NCI-H345 treated with DMSO at 0.1 percent for 48 hours (cell line): ENCODE measurements around the gene GARNL3.
A peak's percentile ranks its signal among the peaks of the same experiment; 100 is the strongest.

ENCODE experiments used
- DNase-seq: peaks from one replicate; lab custom pipeline; 2025; ENCODE audit not compliant: unreplicated experiment; lab: John Stamatoyannopoulos, UW

Gene GARNL3

GRCh38 chr9:127264462-127265219, at the start of gene GARNL3:
GARNL3 (plus strand) TSS chr9:127264774; CDS start chr9:127264878, 104 bp downstream.
- no peak for DNase-seq

DNA sequence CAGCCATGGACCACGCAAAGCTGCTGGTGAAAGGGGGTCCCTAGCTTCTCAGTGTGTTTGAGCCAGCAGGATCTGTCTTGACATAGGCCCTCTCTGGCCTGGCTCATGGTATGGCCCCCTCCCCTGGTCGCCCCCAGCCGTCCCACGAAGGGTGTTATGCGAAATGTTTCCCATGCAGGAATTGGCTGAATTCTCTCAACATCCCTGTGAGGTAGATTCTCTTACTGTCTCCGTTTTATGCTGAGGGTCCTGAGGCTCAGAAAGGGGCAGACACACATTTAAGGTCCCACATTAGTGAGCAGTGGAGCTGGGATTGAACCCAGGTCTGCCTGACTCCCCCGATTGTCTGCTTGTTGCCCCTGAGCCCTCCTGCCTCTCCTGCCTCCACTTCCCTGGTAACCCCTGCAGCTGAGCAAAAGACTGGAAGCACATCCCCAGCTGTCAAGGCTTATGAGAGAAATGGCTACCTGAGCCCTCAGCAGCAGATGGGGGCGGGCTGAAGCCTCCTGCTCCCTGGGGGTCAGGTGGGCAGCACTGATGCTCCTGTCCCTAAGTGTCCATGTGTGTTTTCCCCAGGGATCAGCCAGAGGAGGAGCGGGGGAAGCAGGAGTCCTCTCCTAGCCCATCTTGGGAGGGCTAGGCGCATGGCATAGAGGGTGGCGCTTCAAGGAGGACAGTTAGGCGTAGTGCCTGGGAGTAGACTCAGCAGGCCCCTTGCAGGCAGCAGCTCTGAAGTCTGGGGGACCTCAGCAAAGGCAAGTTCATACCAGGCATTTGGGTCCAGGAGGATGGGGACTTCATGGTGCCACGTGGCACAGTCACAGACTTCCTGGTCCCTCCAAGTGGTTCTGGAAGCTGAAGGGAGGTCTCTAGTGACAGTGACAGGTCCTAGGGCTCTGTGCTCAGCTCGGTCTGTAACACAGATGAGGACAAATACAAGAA, 49.0 kb upstream of the GARNL3 start:
- DNase-seq = no peak

- no peak for DNase-seq
Measured at GRCh38 chr9:127216210-127216887, 48.2 kb upstream of the GARNL3 start.

DNA sequence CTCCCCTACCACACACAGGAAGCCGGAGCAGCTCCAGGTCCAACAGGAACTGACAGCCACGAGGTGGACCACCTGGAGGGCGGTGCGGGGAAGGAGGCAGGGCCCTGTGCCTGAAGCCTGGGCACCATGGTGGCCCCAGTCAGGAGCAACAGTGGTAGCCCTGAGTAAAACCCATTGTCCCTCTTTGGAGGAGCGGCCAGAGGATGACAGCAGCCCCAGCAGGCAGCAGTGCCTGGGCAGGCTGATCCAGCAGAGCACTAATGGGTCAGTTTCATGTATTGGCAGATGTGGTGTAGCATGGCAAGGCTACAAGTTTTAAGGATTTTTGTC, 47.7 kb upstream of the GARNL3 start:
- DNase-seq = no peak

GRCh38 chr9:127218818-127219217, 45.8 kb upstream of the GARNL3 start:
- no peak for DNase-seq

GRCh38 chr9:127219520-127219919, 45.1 kb upstream of the GARNL3 start:
- no peak for DNase-seq

DNA sequence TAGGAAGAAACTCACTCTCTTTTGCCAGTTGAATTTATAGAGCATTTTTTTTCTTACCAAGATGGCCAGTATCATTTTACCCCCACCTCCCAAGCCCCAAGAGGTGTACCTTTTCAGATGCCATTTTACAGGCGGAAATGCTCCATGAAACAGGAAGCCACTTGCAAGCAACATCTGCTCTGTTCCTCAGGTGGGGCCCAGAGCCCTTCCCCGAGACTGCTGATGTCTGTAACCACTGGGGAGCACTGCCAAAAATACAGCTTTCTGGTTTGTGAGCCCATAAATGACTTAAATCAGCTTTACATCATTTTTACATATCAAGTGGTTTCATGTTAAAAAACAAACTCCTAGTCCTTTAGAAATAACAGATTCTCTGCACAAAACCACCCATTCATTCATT, 42.9 kb upstream of the GARNL3 start:
- no peak for DNase-seq

- no peak for DNase-seq
Measured at GRCh38 chr9:127222388-127223095, 42.0 kb upstream of the GARNL3 start.

DNA sequence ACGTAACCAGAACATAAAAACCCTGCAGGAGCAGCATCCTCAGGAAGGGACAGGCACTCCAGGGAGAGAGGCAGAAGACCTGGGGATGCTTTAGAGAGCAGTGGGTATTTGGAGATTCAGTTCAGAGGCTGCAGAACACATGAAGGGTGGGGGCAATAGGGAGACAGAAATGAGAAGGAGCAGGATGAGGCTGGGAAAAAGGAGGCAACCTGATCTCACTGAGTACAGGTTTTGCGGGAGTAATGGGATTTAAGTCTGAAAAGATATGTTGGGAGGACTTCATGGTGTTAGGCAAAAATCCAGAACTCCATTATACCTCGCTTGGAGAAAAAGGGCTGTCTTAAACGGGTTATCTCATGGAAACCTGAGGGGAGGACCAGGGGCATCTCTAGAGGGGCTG, 41.3 kb upstream of the GARNL3 start:
- no peak for DNase-seq

DNA sequence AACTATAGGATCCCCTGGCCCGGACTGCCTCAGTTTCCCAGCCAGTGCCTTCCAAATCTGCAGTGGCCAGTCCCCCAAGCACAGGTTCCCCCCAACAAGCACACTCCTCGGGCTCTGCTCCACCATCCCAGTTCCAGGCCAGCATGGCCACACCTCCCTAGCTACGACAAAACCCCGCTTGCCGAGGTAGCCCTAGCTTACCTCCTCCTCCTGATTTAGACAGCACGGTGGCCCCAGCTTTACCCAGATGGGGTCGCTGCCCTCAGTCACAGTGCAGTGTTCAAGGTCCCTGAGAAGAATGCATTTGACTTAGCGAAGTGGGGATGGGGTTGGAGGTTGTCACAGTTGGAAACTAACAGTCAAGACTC, 40.8 kb upstream of the GARNL3 start:
- no peak for DNase-seq

GRCh38 chr9:127224178-127224882, 40.2 kb upstream of the GARNL3 start:
- peak; percentile 82 for DNase-seq

DNA sequence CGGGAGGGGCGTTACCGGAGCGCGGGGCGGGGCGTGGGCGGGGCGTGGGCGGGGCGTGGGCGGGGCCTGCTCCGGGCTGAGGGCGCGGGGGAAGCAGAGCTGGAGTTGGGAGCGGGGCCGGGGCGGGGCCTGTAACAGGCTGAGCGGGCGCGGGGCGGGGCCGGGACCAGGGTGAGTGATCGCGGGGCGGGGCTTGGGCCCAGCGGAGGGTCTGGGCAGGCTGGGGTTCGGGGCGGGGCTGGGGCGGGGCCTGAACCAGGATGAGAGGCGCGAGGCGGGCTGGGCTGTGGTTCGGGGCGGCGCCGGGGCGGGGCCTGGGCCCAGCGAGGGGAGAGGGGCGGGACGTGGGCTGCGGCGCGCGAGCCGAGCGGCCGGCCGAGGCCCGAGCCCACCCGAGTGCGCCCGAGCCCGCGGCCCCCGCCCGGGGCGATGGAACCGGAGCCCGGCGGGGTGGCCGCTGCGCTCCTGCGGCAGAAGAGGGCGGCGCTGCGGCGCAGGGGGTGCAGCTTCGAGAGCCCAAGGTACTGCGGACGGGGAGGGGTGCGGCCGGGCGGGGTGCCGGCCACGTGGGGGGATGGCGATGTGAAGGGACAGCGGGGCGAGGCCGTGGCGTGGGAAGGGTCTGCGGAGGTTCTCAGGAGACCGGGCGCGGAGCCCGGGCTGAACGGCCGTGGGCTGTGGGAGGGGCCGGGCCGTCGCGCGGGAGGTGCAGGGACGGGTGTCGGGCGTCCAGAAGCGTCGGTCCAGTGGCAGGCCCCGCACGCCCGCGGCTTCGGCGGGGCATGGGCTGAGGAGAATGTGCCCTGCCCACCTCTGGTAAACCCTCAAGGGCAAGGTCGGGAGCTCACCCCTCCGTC, 39.5 kb upstream of the GARNL3 start:
- peak; percentile 80 for DNase-seq

GRCh38 chr9:127225801-127226625, 38.6 kb upstream of the GARNL3 start:
- DNase-seq = no peak

GRCh38 chr9:127229691-127230417, 34.7 kb upstream of the GARNL3 start:
- DNase-seq = no peak

DNA sequence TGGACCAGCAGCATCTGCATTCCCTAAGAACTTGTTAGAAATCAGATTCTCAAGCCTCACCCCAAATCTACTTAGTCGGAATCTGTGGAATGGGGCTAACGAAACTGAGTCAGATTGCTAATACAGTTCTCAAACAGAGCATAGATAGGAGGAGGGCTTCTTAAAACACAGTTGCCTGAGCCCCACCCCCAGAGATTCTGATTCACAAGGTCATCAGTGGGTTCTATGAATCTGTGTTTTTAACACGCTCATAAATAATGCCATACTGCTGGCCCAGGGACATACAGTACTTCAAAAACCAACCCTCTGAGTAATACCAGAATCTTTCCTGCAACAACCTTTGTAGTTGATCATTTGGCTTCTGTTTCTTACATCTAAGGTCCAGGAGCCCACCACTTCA, 32.9 kb upstream of the GARNL3 start:
- DNase-seq = no peak

DNA sequence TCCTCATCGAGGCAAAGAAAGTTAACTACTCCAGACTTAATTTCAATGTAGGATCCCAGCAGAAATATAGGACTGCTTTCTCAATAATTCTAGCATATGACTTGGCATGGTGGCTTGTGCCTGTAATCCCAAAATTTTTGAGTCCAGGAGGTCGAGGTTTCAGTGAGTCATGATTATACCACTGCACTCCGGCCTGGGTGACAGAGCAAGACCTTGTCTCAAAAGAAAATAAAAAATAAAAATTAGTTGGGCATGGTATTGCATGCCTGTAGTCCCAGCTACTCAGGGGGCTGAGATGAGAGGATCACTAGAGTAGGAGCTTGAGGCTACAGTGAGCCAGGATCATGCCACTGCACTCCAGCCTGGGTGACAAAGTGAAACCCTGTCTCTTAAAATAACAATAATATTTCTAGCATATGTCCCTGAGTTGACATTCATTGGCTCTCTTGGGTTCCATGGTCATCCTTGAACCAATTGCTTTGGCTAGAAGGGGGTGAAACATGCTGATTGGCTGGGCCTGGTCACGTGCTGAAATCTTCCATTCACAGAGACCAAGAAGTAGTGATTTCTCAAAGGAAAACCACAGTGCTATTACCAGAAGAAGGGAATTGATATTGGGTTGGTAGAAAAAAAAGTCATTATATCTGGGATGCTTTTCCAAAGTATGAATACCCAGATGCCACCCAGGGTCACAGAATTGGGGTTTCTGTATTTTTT, 31.6 kb upstream of the GARNL3 start:
- no peak for DNase-seq

GRCh38 chr9:127233550-127233949, 31.0 kb upstream of the GARNL3 start:
- DNase-seq = no peak
